ENCODE data around the gene RPS21. TPM values are rescaled to one million over a fixed set of nuclear protein-coding genes. Genes with fewer than 3 reads are reported as not detected.
A peak's percentile ranks its signal among the peaks of the same experiment; 100 is the strongest.

The RPS21 gene
- total RNA-seq, 1 experiment from 2014 or later = 4,496 TPM

DNA sequence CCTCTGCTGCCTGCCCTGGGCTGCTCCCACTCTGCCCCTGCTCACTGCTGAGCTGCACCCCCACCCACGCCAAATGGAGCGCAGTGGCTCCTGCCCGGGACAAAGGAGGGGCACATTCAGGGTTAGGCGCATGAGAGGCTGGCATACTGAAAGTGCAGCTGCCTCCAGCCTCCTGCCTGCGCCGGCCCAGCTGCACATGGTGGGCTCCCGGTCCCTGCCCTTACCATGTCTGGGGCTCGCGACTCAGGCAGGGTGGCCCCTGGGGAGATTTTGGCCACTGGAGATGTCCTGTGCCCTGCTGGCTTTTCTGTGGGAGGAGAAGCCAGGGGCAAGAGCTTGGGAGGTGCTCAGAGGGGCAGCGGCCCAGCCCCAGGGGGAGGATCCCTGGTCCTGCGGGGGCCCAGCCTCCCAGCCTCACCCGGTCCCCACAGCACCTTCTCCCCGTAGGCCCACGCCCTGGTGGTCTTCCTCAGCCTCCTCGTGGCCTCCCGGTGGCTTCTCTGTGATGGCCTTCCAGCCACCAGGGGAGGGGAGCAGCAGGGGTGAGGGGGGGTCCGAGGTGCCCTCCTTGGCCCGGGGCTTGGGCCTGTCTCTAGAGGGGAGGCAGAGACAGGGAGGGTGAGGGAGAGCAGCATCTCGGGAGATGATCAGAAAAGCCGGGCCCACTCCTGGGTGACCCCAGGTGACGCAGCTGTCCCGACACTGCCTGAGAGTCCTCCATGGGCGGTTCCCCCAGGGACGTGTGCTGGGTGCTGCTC, 28.6 kb downstream of the RPS21 start:
- Histone ChIP-seq H3K9me3 (no peaks in the 10 kb centered on the region), H3K4me1 (peaks cover 39% of the 10 kb centered on the region), H3K27me3 (replicated peaks; ENCODE audit: control insufficient read depth, insufficient read depth, low read length) (no peaks in the 10 kb centered on the region), H3K4me3 (ENCODE audit: low read depth, low read length) (no peak overlapping the region), H3K36me3 (ENCODE audit: control insufficient read depth, insufficient read depth, low read length) (peaks cover 4% of the 10 kb centered on the region)
- H3K27ac Mint-ChIP-seq (ENCODE audit: unreplicated experiment) = no peak overlapping the region
- CTCF ChIA-PET = interaction anchor here (0.6 kb wide), 1 partner anchor 116 kb away, joined by 3 read pairs; no protein-coding TSS in a partner anchor
- no peaks in the 10 kb centered on the region for H3K9me3 Mint-ChIP-seq (ENCODE audit: unreplicated experiment)
- POLR2A ChIA-PET = no interaction called here
- peaks cover 13% of the 10 kb centered on the region for H3K4me1 Mint-ChIP-seq (ENCODE audit: low read depth, unreplicated experiment)
- intact Hi-C loops (cut with micrococcal nuclease; ENCODE audit: unreplicated experiment) = no loop called here
- peaks cover 79% of the 10 kb centered on the region for H3K36me3 Mint-ChIP-seq (ENCODE audit: insufficient read depth, unreplicated experiment)
- no peak for DNase-seq
- no peak overlapping the region for H3K4me3 Mint-ChIP-seq (ENCODE audit: unreplicated experiment)
- TF ChIP-seq, protein P1, sequence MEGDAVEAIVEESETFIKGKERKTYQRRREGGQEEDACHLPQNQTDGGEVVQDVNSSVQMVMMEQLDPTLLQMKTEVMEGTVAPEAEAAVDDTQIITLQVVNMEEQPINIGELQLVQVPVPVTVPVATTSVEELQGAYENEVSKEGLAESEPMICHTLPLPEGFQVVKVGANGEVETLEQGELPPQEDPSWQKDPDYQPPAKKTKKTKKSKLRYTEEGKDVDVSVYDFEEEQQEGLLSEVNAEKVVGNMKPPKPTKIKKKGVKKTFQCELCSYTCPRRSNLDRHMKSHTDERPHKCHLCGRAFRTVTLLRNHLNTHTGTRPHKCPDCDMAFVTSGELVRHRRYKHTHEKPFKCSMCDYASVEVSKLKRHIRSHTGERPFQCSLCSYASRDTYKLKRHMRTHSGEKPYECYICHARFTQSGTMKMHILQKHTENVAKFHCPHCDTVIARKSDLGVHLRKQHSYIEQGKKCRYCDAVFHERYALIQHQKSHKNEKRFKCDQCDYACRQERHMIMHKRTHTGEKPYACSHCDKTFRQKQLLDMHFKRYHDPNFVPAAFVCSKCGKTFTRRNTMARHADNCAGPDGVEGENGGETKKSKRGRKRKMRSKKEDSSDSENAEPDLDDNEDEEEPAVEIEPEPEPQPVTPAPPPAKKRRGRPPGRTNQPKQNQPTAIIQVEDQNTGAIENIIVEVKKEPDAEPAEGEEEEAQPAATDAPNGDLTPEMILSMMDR (IDR thresholded peaks at IDR 0.05; ENCODE audit: insufficient read depth in 1 of 2, low read depth in 1 of 2, low read length in 1 of 2, severe bottlenecking in 1 of 2, unreplicated experiment in 1 of 2) = no peak
- H3K27me3 Mint-ChIP-seq (ENCODE audit: insufficient read depth, unreplicated experiment) = no peaks in the 10 kb centered on the region
- no TSS peak for BruUV-seq (replicated peaks)

GRCh38 chr20:62416651-62417637, 30.0 kb downstream of the RPS21 start:
- H3K4me3 Mint-ChIP-seq (ENCODE audit: unreplicated experiment) = no peak overlapping the region
- peaks cover 81% of the 10 kb centered on the region for H3K36me3 Mint-ChIP-seq (ENCODE audit: insufficient read depth, unreplicated experiment)
- DNase-seq = no peak
- H3K4me1 Mint-ChIP-seq (ENCODE audit: low read depth, unreplicated experiment) = peaks cover 27% of the 10 kb centered on the region
- no peak overlapping the region for H3K4me3 ChIP-seq (ENCODE audit: low read depth, low read length)
- TF ChIP-seq, protein P1 (IDR thresholded peaks at IDR 0.05; ENCODE audit: insufficient read depth in 1 of 2, low read depth in 1 of 2, low read length in 1 of 2, severe bottlenecking in 1 of 2, unreplicated experiment in 1 of 2) = no peak
- no TSS peak for BruUV-seq (replicated peaks)
- peaks cover 12% of the 10 kb centered on the region for H3K36me3 ChIP-seq (ENCODE audit: control insufficient read depth, insufficient read depth, low read length)
- no peaks in the 10 kb centered on the region for H3K27me3 ChIP-seq (replicated peaks; ENCODE audit: control insufficient read depth, insufficient read depth, low read length)
- no peaks in the 10 kb centered on the region for H3K27me3 Mint-ChIP-seq (ENCODE audit: insufficient read depth, unreplicated experiment)
- POLR2A ChIA-PET = no interaction called here
- intact Hi-C loops (cut with micrococcal nuclease; ENCODE audit: unreplicated experiment) = no loop called here
- no peaks in the 10 kb centered on the region for H3K9me3 Mint-ChIP-seq (ENCODE audit: unreplicated experiment)
- H3K27ac Mint-ChIP-seq (ENCODE audit: unreplicated experiment) = no peak overlapping the region
- H3K9me3 ChIP-seq = no peaks in the 10 kb centered on the region
- CTCF ChIA-PET = no interaction called here
- peaks cover 39% of the 10 kb centered on the region for H3K4me1 ChIP-seq

GRCh38 chr20:62417981-62418708, 31.2 kb downstream of the RPS21 start:
- peaks cover 28% of the 10 kb centered on the region for H3K4me1 Mint-ChIP-seq (ENCODE audit: low read depth, unreplicated experiment)
- Histone ChIP-seq H3K9me3 (no peaks in the 10 kb centered on the region), H3K4me3 (ENCODE audit: low read depth, low read length) (no peak overlapping the region), H3K4me1 (peaks cover 36% of the 10 kb centered on the region), H3K27me3 (replicated peaks; ENCODE audit: control insufficient read depth, insufficient read depth, low read length) (no peaks in the 10 kb centered on the region), H3K36me3 (ENCODE audit: control insufficient read depth, insufficient read depth, low read length) (peaks cover 12% of the 10 kb centered on the region)
- no peak overlapping the region for H3K4me3 Mint-ChIP-seq (ENCODE audit: unreplicated experiment)
- CTCF ChIA-PET = no interaction called here
- H3K36me3 Mint-ChIP-seq (ENCODE audit: insufficient read depth, unreplicated experiment) = peaks cover 72% of the 10 kb centered on the region
- H3K9me3 Mint-ChIP-seq (ENCODE audit: unreplicated experiment) = no peaks in the 10 kb centered on the region
- peak overlapping the region; percentile 69 for H3K27ac Mint-ChIP-seq (ENCODE audit: unreplicated experiment)
- intact Hi-C loops (cut with micrococcal nuclease; ENCODE audit: unreplicated experiment) = no loop called here
- H3K27me3 Mint-ChIP-seq (ENCODE audit: insufficient read depth, unreplicated experiment) = no peaks in the 10 kb centered on the region
- DNase-seq = no peak
- TF ChIP-seq, protein P1 (IDR thresholded peaks at IDR 0.05; ENCODE audit: insufficient read depth in 1 of 2, low read depth in 1 of 2, low read length in 1 of 2, severe bottlenecking in 1 of 2, unreplicated experiment in 1 of 2) = no peak
- POLR2A ChIA-PET = interaction anchor here (0.6 kb wide), 1 partner anchor 22 kb away, joined by 3 read pairs; no protein-coding TSS in a partner anchor
- no TSS peak for BruUV-seq (replicated peaks)

All from Caco-2 (cell line).